ENCODE data around the gene SAMSN1. TPM values are rescaled to one million over a fixed set of nuclear protein-coding genes. Genes with fewer than 3 reads are reported as not detected.
A peak's percentile ranks its signal among the peaks of the same experiment; 100 is the strongest.

Gene SAMSN1
- total RNA-seq, 6 experiments from 2014 or later: 1.2 to 7.4 (median 3.0) TPM

GRCh38 chr21:14480411-14481031 is 65.6 kb downstream of the SAMSN1 start:
- peak in 2 of 4 donors; percentile 33 to 56 for ATAC-seq
- DNase-seq: no peak
- no peaks in the 10 kb centered on the region for H3K9me3 ChIP-seq
- no peak overlapping the region for H3K4me3 ChIP-seq
- intact Hi-C loops (cut with DNase I): no loop called here
- TF ChIP-seq POLR2A (IDR thresholded peaks at IDR 0.05) (no peak), CTCF (IDR thresholded peaks at IDR 0.05) (no peak)
- no peaks in the 10 kb centered on the region for H3K27me3 ChIP-seq
- no peaks in the 10 kb centered on the region for H3K36me3 ChIP-seq
- no peak overlapping the region for H3K27ac ChIP-seq
- 28% methylated on average over 3 of the region's 3 CpGs for WGBS (ENCODE audit: insufficient coverage, low coverage, low lambda C conversion rate, missing lambda C conversion rate)
- no peaks in the 10 kb centered on the region for H3K4me1 ChIP-seq

- H3K9me3 ChIP-seq: no peaks in the 10 kb centered on the region
- no peaks in the 10 kb centered on the region for H3K27me3 ChIP-seq
- intact Hi-C loops (cut with DNase I): no loop called here
- H3K36me3 ChIP-seq: no peaks in the 10 kb centered on the region
- 22% methylated on average over 1 of the region's 1 CpG for WGBS (ENCODE audit: insufficient coverage, low coverage, low lambda C conversion rate, missing lambda C conversion rate)
- DNase-seq (no peak), ATAC-seq (no peak)
- TF ChIP-seq CTCF (IDR thresholded peaks at IDR 0.05) (no peak), POLR2A (IDR thresholded peaks at IDR 0.05) (no peak)
- no peaks in the 10 kb centered on the region for H3K4me1 ChIP-seq
- H3K27ac ChIP-seq: no peak overlapping the region
- H3K4me3 ChIP-seq: no peak overlapping the region
Measured at GRCh38 chr21:14479241-14479786, 66.8 kb downstream of the SAMSN1 start.

GRCh38 chr21:14477841-14478240 is 68.3 kb downstream of the SAMSN1 start:
- Histone ChIP-seq H3K27ac (no peak overlapping the region), H3K4me3 (no peak overlapping the region), H3K27me3 (no peaks in the 10 kb centered on the region), H3K36me3 (no peaks in the 10 kb centered on the region), H3K9me3 (no peaks in the 10 kb centered on the region), H3K4me1 (no peaks in the 10 kb centered on the region)
- WGBS (ENCODE audit: insufficient coverage, low coverage, low lambda C conversion rate, missing lambda C conversion rate): 24% methylated on average over 1 of the region's 1 CpG
- intact Hi-C loops (cut with DNase I): no loop called here
- ATAC-seq: no peak
- TF ChIP-seq POLR2A (IDR thresholded peaks at IDR 0.05): no peak
- DNase-seq: no peak

- ATAC-seq: no peak
- Histone ChIP-seq H3K36me3 (no peaks in the 10 kb centered on the region), H3K4me1 (no peaks in the 10 kb centered on the region), H3K27ac (no peak overlapping the region), H3K27me3 (no peaks in the 10 kb centered on the region), H3K9me3 (no peaks in the 10 kb centered on the region), H3K4me3 (no peak overlapping the region)
- intact Hi-C loops (cut with DNase I): no loop called here
- 61% methylated on average over 2 of the region's 2 CpGs for WGBS (ENCODE audit: insufficient coverage, low coverage, low lambda C conversion rate, missing lambda C conversion rate)
- TF ChIP-seq CTCF (IDR thresholded peaks at IDR 0.05): no peak
- TF ChIP-seq POLR2A (IDR thresholded peaks at IDR 0.05): no peak
- no peak for DNase-seq
Measured at GRCh38 chr21:14477133-14477532, 69.0 kb downstream of the SAMSN1 start.

- intact Hi-C loops (cut with DNase I): no loop called here
- H3K36me3 ChIP-seq: no peaks in the 10 kb centered on the region
- no peak for DNase-seq
- H3K27ac ChIP-seq: no peak overlapping the region
- no peaks in the 10 kb centered on the region for H3K9me3 ChIP-seq
- no peak for ATAC-seq
- H3K4me3 ChIP-seq: no peak overlapping the region
- no peak for TF ChIP-seq POLR2A (IDR thresholded peaks at IDR 0.05)
- no peak for TF ChIP-seq CTCF (IDR thresholded peaks at IDR 0.05)
- no peaks in the 10 kb centered on the region for H3K4me1 ChIP-seq
- no peaks in the 10 kb centered on the region for H3K27me3 ChIP-seq
Measured at GRCh38 chr21:14474995-14475394, 71.1 kb downstream of the SAMSN1 start.

Data from right lobe of liver (tissue), 6 donors.